Right kidney (tissue), 1 donor: ENCODE results near the gene FSIP1.

Source experiments
- DNase-seq: peaks from one replicate; pipeline ENCODE4 v3.0.0-alpha.2; 2016

FSIP1 gene

DNA sequence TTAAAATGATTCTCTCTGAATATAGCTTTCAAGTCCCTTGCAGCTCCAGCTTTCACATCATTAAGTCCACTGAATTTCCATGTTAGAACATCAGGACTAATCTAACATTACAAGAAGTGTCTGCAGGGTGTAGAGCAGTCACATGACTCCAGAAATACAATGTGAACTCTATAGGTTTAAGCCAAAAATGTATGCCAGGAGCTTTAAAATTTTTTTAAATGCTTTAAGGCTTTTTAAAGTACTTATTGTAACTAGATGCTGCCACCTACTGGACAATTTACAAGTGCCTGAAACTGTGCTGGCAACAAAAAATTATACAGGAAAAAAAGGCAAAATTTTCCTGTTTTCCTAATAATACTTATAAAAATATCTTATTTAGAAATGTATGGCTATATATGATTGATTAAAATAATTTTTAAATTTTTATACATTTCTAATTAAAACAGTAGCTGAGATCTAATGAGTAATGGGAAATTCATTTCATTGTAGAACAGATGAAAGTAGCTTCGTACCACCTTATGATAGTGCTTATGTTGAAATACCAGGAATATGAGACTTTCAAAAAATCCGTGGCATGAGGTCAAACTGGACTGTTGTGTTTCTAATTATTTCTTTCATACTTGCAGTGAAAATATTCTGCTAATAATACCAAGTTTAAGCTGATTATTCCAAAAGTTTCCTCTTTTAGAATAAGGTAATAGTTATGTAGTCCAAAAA lies 25.7 kb downstream of the FSIP1 start:
- peak; percentile 32 for DNase-seq

DNA sequence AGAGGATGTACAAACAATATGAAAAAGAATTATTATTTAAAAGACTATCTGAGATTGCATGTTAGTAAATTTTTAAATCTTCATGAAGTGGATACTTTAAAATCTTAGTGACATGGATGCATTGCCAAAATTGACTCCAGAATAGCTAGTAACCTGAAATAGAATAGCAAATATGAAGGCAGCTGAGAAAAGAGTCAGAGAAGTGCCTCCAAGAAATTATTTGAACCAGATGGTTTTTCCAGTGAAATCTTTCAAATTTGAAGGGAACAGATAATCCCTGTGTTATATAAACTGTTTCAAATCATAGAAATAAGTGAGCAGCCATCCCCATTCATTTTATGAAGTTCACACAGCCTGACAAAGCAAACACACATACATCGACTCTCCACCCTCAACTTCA lies 29.6 kb downstream of the FSIP1 start:
- DNase-seq = no peak

DNA sequence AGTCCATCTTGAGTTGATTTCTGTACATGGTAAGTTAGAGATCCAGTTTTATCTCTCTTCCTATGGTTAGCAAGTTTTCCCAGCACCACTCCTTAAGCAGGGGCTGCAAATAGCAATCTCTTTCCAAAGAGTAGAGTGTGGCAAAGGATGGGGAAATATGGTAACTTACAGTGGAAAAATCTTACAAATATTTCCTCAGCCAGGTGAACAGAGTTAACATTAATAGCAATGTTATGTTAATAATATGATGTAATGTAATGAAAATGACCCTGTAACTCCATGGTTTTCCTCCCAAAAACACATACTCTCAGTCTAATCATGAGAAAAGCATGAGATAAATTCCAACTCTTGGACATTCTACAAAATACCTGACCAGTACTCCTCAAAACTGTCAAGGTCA lies 30.4 kb downstream of the FSIP1 start:
- no peak for DNase-seq

DNA sequence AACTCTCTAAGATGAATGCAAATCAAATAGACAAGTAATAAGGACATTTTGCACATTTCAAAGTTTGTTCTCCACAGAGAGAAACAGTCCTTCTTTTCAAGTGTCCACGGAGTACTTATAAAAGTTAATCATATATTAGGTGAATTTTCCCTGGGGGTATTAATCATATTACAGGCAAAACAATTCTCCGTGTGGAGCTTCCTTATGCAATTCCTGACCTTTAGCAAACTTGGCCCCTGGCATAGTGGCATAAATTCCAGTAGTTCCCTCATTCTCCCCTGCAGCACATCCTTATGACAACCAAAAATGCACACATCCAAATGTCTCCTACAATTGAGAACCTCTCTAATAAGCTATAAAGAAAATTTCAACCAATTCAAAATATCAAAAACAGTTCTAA lies 34.4 kb downstream of the FSIP1 start:
- DNase-seq = no peak

DNA sequence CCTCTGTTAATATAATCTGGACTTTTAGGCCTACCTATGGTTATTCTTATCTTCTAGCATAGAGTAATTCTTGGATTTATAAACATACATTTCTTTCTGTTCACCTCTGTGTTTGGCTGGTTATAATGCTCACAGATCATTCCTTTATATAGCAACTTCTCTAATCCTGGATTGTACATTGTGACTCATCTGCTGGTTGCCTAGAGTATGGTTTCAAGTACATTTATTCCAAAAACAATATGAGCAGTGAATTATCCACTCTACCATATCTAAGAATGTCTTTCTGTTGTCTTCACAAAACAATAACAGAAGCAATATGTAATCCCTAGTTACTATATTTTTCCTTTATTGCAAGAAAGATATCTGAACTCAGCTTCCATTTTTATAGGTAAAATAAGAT lies 35.3 kb downstream of the FSIP1 start:
- DNase-seq = no peak

DNA sequence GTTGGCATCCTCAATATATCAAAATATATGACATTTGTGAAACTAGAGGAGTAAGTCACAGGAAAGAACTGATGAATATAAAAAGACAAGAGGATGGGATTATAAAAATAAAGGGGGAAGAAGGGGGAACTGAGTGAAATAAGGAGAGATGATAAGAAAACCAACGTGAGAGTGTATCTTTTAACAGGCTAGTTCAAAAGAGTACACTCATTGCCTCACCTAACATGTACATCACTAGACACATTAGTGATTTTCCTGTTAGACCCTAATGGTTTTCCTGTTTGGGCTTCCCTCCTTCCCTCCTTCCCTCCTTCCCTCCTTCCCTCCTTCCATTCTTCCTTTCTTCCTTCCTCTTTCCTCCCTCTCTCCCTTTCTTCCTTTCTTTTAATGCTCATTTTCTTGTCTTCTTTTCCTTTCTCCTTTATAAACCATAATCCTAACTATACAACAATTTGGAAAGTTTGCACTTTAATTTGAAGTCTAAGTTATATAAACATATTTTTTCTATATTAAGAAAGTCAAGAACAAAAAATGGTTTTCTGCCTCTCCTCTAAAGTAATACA lies 35.8 kb downstream of the FSIP1 start:
- DNase-seq = no peak

DNA sequence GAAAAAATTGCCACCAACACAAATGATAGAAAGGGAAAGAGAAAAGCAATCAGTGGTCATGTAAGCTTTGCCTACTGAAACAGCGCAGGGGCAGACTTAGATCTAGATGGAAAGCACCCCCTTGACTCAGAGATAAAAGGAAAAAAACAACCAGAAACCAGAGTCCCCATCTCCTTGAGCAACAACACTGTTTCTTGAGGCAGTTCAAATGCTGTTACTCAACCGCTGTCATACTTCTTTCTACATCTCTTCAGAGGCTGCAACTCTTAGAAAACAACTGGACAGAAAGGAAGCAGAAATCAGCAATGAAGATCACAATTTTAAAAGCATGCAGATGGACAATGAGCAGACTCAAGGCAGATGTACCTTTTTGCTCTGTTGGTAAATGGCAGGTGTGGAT lies 36.5 kb downstream of the FSIP1 start:
- no peak for DNase-seq

DNA sequence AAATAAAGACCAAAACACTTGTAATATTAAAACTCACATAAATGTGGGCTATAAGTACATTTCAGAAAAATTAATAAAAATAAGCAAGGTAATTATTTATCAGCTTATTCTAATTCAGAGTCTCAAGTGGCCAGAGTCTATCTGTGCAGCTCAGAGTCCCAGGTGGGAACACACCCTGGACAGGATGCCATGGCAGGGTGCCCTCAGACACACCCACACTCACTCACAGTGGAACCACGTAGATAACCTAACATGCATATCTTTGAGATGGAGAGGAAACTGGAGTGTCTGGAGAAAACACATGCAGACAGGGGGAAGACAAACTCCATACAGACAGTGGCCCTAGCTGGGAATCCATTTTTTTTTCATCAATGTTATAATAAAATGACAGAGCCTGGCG lies 37.2 kb downstream of the FSIP1 start:
- DNase-seq = no peak

DNA sequence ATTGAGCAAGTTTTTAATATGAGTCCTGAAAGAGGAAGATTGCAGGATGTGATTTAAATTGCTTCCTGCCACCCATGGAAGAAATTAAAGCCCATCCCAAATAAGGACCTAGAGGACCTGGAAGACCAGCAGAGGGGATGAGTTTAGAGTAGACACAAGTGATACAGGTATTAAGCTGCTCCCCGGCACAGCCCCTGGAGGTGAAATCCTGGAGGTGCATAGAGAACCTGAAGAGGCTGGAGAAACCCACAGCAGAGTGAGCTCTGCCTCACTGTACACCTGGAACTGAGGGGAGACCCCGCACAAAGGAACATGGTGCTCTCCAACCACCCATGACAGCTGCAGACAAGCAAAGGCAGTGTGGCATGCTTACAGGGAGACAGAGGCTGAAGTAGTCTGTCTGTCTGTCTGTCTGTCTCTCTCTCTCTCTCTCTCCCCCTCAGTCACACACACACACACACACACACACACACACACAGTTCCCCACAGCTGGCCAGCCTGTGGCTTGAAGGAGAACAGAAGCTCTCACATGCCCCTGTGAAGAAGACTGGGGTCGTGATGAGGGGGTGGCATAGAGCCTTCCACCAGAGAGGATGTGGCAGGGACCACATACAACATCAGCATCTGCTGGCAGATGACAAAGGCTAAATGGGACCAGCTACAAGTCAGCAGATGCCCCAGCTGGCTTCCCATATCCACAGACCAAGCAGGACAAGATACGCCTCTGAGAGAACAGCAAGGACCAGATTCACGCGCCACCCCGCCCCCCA lies 38.1 kb downstream of the FSIP1 start:
- no peak for DNase-seq

DNA sequence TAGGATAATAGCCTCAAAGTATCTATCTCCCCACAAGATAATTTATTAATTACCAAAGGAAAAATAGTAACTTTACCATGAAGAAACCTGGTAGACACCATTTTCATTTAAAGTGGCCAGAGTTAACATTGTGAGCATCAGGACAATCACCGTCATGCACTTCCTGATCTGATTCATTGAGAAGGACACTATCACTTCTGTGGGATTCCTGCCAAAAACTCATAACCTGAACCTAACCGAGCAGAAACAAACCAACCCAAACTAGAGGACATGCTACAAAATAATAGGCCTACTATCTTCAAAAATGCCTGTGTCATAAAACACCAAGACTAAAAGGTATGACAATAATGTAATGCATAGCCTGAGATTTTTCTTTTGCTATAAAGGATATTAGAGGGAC lies 39.0 kb downstream of the FSIP1 start:
- DNase-seq = no peak

DNA sequence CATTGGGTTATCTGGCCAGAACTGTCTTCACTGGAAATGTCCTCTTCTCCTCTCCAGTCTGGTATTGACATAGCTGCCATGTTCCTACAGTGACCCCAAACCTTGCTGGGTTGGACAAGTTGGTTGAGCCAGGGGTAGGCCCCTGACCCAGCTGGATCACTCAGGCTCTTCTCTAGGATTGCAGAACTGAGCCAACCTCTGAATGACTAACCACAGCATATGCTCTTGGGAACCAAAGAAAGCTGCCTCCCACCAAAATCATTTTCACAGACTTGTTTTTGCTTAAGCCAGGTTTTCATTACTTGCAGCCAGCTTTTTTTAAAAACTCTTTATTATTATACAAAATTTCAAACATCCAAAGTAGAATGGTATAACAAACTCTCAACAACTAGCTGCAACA lies 41.4 kb downstream of the FSIP1 start:
- DNase-seq = no peak

DNA sequence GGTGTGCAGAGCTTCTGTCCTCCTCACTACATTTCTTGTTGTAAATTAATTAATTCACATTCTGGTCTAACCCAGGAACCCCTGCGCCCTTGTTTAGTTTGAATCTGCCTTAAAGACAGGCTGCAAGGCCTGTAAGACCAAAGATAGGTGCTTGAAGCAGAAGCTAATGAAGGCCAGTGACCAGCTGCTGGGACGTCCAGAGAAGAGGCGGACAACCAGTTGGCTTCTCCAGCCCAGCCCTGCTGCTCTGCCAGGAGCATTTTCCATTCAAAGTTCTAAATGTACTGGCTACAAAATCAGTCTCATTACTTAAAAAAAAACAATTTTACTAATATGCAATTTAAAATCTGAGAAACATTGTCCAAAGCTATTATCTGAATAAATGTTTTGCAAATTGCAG lies 43.6 kb downstream of the FSIP1 start:
- DNase-seq = no peak

DNA sequence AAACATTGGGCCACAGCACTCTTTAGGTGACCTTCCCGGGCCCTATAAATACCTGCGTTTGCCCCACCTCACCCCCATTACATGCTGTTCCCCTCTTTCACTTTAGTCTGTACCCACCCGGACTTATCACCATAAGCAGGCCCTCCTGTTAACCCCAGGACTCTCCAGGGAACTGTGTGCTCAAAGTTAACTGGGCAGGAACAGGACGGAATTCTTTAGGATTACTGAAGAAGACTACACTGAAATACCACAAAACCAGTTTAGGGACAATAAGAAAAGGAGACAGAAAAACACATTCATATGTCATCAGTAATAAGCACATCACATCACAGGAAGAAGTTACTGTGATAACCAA lies 45.5 kb downstream of the FSIP1 start:
- DNase-seq = no peak

DNA sequence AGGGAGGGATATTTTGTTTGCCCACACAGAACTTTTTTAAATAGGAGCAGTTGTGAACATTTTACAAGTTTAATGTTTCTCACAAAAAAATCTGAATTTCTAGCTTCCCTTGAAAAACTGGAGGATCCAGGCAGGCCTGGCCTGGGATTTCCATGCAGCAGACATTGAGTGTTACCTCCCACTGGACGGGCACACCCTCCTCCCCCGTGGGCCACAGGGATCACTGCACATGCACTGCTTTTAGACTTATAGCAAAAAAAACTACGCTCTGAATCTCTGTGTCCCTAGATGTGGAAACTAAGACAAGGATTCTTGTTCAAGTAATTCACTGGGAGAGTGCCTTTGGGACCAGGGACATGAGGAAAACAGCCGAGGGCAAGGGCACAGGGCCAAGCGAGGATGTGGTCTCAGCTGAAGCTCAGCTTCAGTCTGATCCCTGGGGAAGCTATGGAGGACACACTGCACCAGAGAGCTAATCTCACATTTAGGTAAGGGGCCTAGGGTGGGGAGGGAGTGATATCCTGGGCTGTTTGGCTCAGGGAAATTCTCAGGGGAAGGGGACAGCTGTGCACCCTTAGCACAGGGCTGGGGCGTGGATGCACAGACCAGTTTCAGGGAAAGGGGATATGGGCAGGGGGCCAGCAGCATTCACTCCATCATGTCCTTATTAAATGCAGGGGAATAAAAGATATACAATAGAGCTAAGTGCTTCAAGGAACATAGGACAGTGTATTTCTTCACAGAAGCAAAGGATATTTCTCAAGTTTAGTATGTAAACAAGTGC lies 46.0 kb downstream of the FSIP1 start:
- DNase-seq = no peak

DNA sequence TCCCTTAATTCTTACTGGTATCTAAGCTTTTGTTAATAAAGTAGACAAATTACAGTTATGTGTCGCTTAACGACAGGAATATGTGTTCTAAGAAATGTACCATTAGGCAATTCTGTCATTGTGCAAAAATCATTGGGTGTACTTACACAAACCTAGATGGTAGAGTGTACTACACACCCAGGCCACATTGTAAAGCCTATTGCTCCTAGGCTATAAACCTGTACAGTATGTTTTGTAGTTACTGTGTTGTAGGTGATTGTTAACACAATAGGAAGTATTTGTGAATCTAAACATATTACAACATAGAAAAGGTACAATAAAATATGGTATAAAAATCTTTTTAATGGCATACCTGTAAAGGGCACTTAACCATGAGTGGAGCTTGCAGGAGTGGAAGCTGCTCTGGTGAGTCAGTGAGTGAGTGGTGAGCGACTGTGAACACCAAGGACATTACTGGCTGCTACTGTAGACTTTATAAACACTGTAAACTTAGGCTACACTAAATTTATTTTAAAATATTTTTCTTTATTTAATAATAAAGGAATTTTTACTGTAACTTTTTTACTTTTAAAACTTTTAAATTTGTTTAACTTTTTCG lies 47.4 kb downstream of the FSIP1 start:
- no peak for DNase-seq

DNA sequence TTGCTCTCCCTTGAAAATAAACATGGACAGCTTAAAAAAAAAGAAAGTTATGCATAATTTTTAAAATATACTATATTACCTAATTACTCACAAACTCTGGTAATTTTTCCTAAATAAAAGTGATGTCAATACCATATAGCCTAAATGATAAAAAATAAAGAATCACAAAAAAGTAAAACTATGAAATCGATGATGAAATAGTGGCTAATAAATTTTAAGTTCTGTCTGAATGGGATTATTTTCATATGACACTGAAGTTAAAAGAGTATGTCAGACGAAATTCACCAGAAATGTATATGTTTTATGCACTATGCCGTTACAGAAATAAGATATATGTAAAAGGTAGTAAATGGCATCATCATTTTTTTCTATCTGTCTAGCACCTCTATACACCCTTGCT lies 51.4 kb downstream of the FSIP1 start:
- no peak for DNase-seq

DNA sequence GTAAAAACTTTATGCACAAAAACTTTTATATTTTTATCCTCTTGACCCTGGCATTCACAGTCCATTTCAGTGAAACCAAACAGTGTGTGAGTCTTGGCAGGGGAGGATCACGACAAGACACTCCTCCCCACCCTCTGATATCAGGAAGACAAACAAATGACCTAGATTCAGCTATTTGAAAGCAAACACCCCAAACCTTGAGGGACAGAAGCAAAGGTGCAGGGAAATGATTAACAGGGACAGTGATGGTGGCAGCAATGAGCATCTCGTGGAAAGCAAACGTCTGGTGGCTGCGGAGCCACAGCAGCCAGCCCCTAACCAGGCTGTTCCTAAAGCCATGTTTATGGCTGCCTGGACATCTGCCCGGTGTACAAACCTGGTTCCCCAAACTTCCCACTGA lies 52.1 kb downstream of the FSIP1 start:
- DNase-seq = no peak

DNA sequence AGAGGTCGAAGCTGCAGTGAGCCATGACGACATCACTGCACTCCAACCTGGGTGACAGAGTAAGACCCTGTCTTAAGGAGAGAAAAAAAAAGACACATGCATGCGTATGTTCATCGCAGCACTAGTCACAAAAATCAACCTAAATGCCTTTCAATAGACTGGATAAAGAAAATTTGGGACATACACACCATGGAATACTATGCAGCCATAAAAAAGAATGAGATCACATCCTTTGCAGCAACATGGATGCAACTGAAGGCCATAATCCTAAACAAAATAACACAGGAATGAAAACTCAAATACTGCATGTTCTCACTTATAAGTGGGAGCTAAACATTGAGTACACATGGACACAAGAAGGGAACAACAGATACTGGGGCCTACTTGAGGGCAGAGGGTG lies 53.1 kb downstream of the FSIP1 start:
- DNase-seq = no peak

DNA sequence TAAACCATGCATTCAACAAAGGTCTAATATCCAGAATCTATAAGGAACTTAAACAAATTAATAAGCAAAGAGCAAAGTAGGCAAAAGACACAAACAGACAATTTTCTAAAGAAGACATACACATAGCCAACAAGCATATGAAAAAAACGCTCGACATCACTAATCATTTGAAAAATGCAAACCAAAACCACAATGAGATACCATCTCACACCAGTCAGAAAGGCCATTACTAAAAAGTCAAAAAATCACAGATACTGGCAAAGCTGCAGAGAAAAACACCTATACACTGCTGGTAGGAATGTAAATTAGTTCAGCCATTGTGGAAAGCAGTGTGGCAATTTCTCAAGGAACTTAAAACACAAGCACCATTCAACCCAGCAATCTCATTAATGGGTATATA lies 53.8 kb downstream of the FSIP1 start:
- no peak for DNase-seq

DNA sequence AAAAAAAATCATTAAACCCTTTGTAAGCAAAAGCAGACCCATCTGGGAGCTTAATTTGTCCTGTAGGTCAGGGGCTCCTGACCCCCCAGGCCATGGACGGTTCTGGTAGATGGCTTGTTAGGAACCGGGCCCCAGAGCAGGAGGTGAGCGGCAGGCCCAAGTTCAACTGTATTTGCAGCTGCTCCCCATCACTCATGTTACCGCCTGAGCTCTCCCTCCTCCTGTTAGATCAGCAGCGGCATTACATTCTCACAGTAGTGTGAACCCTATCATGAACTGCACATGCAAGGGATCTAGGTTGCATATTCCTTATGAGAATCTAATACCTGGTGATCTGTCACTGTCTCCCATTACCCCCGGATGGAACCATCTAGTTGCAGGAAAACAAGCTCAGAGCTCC lies 60.7 kb downstream of the FSIP1 start:
- no peak for DNase-seq

DNA sequence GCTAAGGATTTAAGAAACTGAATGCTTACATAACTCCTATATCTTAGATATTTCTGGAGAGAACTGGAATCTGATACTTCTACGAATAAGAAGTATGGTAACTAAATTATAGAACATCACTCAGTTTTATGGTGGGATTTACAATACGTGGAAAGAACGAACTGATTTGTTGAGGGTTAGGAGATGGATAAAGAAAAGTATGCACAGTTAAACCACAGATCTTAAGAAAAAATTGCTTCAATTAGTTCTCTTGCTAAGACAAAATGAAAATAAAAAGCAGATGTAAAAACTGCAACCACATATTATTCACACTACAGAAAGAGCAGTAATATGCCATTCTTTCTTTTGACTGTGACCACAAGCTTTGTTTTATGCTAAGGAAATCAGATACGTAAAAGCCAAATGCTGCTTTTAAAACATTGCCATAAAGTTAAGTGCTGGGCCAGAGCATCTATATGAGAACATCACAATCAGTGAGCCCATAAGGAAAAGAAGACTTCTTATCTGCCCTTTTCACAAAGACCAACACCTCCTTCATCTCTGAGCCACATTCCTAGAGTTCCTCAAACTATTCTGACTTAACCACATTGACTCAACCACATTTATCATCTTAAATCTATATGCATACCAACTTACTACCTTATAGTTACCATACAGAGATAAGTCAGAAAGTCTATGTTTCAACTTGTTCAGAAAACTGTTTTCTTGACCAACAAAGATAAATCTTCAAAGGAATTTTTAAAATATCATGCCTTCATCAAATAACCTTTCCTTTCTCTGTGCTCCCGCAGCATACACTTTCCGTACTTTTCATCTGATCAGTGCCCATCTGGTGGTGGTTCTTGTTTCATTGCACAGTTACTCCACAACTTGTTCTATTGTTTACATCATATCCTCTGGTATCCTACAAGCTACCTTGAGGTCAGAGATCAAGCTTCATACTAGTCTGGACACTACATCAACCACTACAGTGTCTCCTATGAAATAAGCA lies 61.7 kb downstream of the FSIP1 start:
- no peak for DNase-seq

DNA sequence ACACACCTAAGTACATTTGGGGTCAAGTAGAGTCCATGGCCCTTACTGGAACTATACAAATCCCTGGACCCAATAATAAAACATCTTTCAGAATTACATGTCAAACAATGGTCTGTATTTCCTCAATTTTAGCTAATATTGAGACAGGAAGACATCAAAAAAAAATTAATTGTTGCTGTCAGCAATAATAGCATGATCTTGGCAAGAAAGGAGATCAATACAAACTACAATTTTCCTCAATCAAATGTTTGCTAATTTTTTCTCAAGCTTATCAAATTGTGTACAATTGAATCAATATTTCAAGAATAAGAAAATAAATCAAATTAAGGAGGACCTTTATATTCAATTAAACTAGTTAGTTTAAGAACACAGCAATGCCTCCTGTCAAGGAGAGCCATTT lies 62.6 kb downstream of the FSIP1 start:
- no peak for DNase-seq
